HG03139 (cell line): ENCODE data around the gene SLC35A2.

Experiments
- ATAC-seq: cut with Tn5 transposase; IDR thresholded peaks from one replicate; pipeline ENCODE4 v1.9.1; 2021; ENCODE audit not compliant: unreplicated experiment

SLC35A2 gene

GRCh38 chrX:48911412-48912182 lies at the start of gene SLC35A2:
Gene SLC35A2, minus strand, starts transcription at chrX:48911646. Its CDS starts 10 bp downstream, at chrX:48911636.
- peak; percentile 66 for ATAC-seq

GRCh38 chrX:48960291-48960690 lies 48.8 kb upstream of the SLC35A2 start:
- no peak for ATAC-seq

GRCh38 chrX:48958635-48959094 lies 47.2 kb upstream of the SLC35A2 start:
- no peak for ATAC-seq

- peak; percentile 76 for ATAC-seq
Observed at GRCh38 chrX:48957827-48958634, 46.6 kb upstream of the SLC35A2 start.

GRCh38 chrX:48957477-48957826 lies 46.0 kb upstream of the SLC35A2 start, which contains the start of gene OTUD5:
Gene OTUD5, minus strand, starts transcription at chrX:48957607. Its CDS starts 37 bp downstream, at chrX:48957570.
- ATAC-seq: peak; percentile 44

- ATAC-seq: no peak
Observed at GRCh38 chrX:48956728-48957414, 45.4 kb upstream of the SLC35A2 start.

GRCh38 chrX:48948589-48948988 lies 37.1 kb upstream of the SLC35A2 start:
- no peak for ATAC-seq

- no peak for ATAC-seq
Observed at GRCh38 chrX:48945517-48946348, 34.3 kb upstream of the SLC35A2 start.

- ATAC-seq: no peak
Observed at GRCh38 chrX:48942895-48943294, 31.4 kb upstream of the SLC35A2 start.

GRCh38 chrX:48940404-48940955 lies 29.0 kb upstream of the SLC35A2 start:
- ATAC-seq: no peak

GRCh38 chrX:48939524-48940228 lies 28.2 kb upstream of the SLC35A2 start:
- no peak for ATAC-seq

GRCh38 chrX:48938721-48939425 lies 27.4 kb upstream of the SLC35A2 start:
- ATAC-seq: no peak

GRCh38 chrX:48937054-48937907 lies 25.8 kb upstream of the SLC35A2 start:
- ATAC-seq: peak; percentile 46

- ATAC-seq: no peak
Observed at GRCh38 chrX:48936429-48937053, 25.1 kb upstream of the SLC35A2 start.

GRCh38 chrX:48935301-48935670 lies 23.8 kb upstream of the SLC35A2 start:
- ATAC-seq: no peak

GRCh38 chrX:48934581-48935300 lies 23.3 kb upstream of the SLC35A2 start:
- ATAC-seq: no peak

- no peak for ATAC-seq
Observed at GRCh38 chrX:48933757-48934156, 22.3 kb upstream of the SLC35A2 start.
